Measurements from ENCODE around the gene PLGRKT.
"Not testable (repeated sequence)": the region's sequence is repeated elsewhere in the genome, so short reads cannot be mapped to it uniquely, and the experiment has no call there.

Gene PLGRKT

GRCh38 chr9:5321058-5321457, 116.7 kb downstream of the PLGRKT start:
- no peak for DNase-seq (ENCODE audit: low read depth in 3 of 3, low spot score in 1 of 3)

- not testable (repeated sequence) for DNase-seq (ENCODE audit: low read depth in 3 of 3, low spot score in 1 of 3)
These were observed 121.3 kb downstream of the PLGRKT start for GRCh38 chr9:5316406-5316805.

GRCh38 chr9:5315187-5315923, 122.4 kb downstream of the PLGRKT start:
- DNase-seq (ENCODE audit: low read depth in 3 of 3, low spot score in 1 of 3) = no peak

GRCh38 chr9:5310851-5311250, 126.9 kb downstream of the PLGRKT start:
- DNase-seq (ENCODE audit: low read depth in 3 of 3, low spot score in 1 of 3) = no peak
